NCI-H1417 (cell line): ENCODE results near the gene PDE4B.

Experiments
- DNase-seq, 3 experiments: peaks; one replicate each; lab custom pipeline; 2025; lab: John Stamatoyannopoulos, UW

PDE4B gene

DNA sequence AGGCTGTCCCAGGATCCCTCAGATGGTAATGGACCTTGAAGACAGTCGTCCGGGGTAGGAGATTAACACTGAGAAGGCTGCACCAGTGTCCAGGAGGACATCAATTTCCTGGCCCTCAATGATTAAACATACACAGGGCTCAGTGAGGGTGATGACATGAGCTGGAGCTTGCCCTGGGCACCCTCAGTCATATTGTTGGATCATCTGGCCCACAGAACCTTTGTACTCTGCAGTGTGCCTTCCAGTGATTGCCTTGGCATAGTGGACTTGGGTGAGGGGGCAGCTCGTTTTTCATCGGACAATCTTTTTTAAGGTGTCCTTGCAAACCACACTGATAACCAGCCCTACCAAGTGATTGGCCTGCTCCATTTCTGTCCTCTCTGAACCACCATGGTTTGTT lies 630.1 kb downstream of the PDE4B start:
- no peak for DNase-seq
